ENCODE measurements around the gene CNOT6L. TPM values are rescaled to one million over a fixed set of nuclear protein-coding genes. Genes with fewer than 3 reads are reported as not detected.

Gene CNOT6L
- total and polyA plus RNA-seq, 2 donors (not counting 1 experiment from before 2014, with no cell fraction given): 11.4 to 12.7 TPM

- H3K4me1 ChIP-seq (ENCODE audit: control insufficient read depth, extremely low read depth, insufficient read depth, low read length): no peaks in the 10 kb centered on the region
- H3K4me3 ChIP-seq (replicated peaks in 1 of 4; ENCODE audit: control extremely low read depth in 1 of 4, insufficient read depth in 1 of 4, low read depth in 3 of 4, low read length in 4 of 4): no peak overlapping the region
- no peaks in the 10 kb centered on the region for H3K36me3 ChIP-seq (ENCODE audit: control insufficient read depth, insufficient read depth, low read length)
- no peaks in the 10 kb centered on the region for H3K27me3 ChIP-seq (ENCODE audit: control insufficient read depth, insufficient read depth, low read length)
- TF ChIP-seq CTCF (conservative IDR thresholded peaks at IDR 0.05 in 1 of 2, IDR thresholded peaks at IDR 0.05 in 1 of 2; ENCODE audit: low read depth in 1 of 2, low read length in 2 of 2) (no peak), EZH2 (IDR thresholded peaks at IDR 0.05; ENCODE audit: low read length, missing control alignments) (no peak)
- no peak overlapping the region for H2AFZ ChIP-seq (ENCODE audit: low read length)
- no peak overlapping the region for H3K27ac ChIP-seq (ENCODE audit: insufficient read depth, low read length)
- H3K9me3 ChIP-seq (ENCODE audit: control insufficient read depth, insufficient read depth, low read depth, low read length): no peaks in the 10 kb centered on the region
- no peak overlapping the region for H3K9ac ChIP-seq (ENCODE audit: insufficient read depth, low read length)
- no peak for DNase-seq (ENCODE audit: low read depth in 2 of 2)
- H3K4me2 ChIP-seq (ENCODE audit: extremely low read depth, insufficient read depth, low read length): no peak overlapping the region
- no peaks in the 10 kb centered on the region for H3K79me2 ChIP-seq (ENCODE audit: control insufficient read depth, insufficient read depth, low read length)
- H4K20me1 ChIP-seq (ENCODE audit: control insufficient read depth, extremely low read depth, insufficient read depth, low read length): no peaks in the 10 kb centered on the region
These were observed 29.0 kb downstream of the CNOT6L start for GRCh38 chr4:77790146-77790545.

GRCh38 chr4:77788990-77789389 is 30.2 kb downstream of the CNOT6L start:
- Histone ChIP-seq H3K4me1 (ENCODE audit: control insufficient read depth, extremely low read depth, insufficient read depth, low read length) (no peaks in the 10 kb centered on the region), H2AFZ (ENCODE audit: low read length) (no peak overlapping the region), H3K4me2 (ENCODE audit: extremely low read depth, insufficient read depth, low read length) (no peak overlapping the region), H3K9me3 (ENCODE audit: control insufficient read depth, insufficient read depth, low read depth, low read length) (no peaks in the 10 kb centered on the region), H3K4me3 (replicated peaks in 1 of 4; ENCODE audit: control extremely low read depth in 1 of 4, insufficient read depth in 1 of 4, low read depth in 3 of 4, low read length in 4 of 4) (no peak overlapping the region), H3K9ac (ENCODE audit: insufficient read depth, low read length) (no peak overlapping the region), H3K27me3 (ENCODE audit: control insufficient read depth, insufficient read depth, low read length) (no peaks in the 10 kb centered on the region), H3K36me3 (ENCODE audit: control insufficient read depth, insufficient read depth, low read length) (no peaks in the 10 kb centered on the region), H3K27ac (ENCODE audit: insufficient read depth, low read length) (no peak overlapping the region), H3K79me2 (ENCODE audit: control insufficient read depth, insufficient read depth, low read length) (no peaks in the 10 kb centered on the region), H4K20me1 (ENCODE audit: control insufficient read depth, extremely low read depth, insufficient read depth, low read length) (no peaks in the 10 kb centered on the region)
- no peak for DNase-seq (ENCODE audit: low read depth in 2 of 2)
- TF ChIP-seq EZH2 (IDR thresholded peaks at IDR 0.05; ENCODE audit: low read length, missing control alignments) (no peak), CTCF (conservative IDR thresholded peaks at IDR 0.05 in 1 of 2, IDR thresholded peaks at IDR 0.05 in 1 of 2; ENCODE audit: low read depth in 1 of 2, low read length in 2 of 2) (no peak)

- H3K4me1 ChIP-seq (ENCODE audit: control insufficient read depth, extremely low read depth, insufficient read depth, low read length): no peaks in the 10 kb centered on the region
- H3K9ac ChIP-seq (ENCODE audit: insufficient read depth, low read length): no peak overlapping the region
- no peaks in the 10 kb centered on the region for H3K9me3 ChIP-seq (ENCODE audit: control insufficient read depth, insufficient read depth, low read depth, low read length)
- H3K27me3 ChIP-seq (ENCODE audit: control insufficient read depth, insufficient read depth, low read length): no peaks in the 10 kb centered on the region
- H3K36me3 ChIP-seq (ENCODE audit: control insufficient read depth, insufficient read depth, low read length): no peaks in the 10 kb centered on the region
- TF ChIP-seq EZH2 (IDR thresholded peaks at IDR 0.05; ENCODE audit: low read length, missing control alignments): no peak
- no peak for TF ChIP-seq CTCF (conservative IDR thresholded peaks at IDR 0.05 in 1 of 2, IDR thresholded peaks at IDR 0.05 in 1 of 2; ENCODE audit: low read depth in 1 of 2, low read length in 2 of 2)
- no peak overlapping the region for H2AFZ ChIP-seq (ENCODE audit: low read length)
- no peaks in the 10 kb centered on the region for H3K79me2 ChIP-seq (ENCODE audit: control insufficient read depth, insufficient read depth, low read length)
- no peak overlapping the region for H3K4me2 ChIP-seq (ENCODE audit: extremely low read depth, insufficient read depth, low read length)
- H3K27ac ChIP-seq (ENCODE audit: insufficient read depth, low read length): no peak overlapping the region
- H4K20me1 ChIP-seq (ENCODE audit: control insufficient read depth, extremely low read depth, insufficient read depth, low read length): no peaks in the 10 kb centered on the region
- DNase-seq (ENCODE audit: low read depth in 2 of 2): no peak
- H3K4me3 ChIP-seq (replicated peaks in 1 of 4; ENCODE audit: control extremely low read depth in 1 of 4, insufficient read depth in 1 of 4, low read depth in 3 of 4, low read length in 4 of 4): no peak overlapping the region
These were observed 31.2 kb downstream of the CNOT6L start for GRCh38 chr4:77787969-77788368.
